ENCODE measurements around the gene ANXA11. TPM values are rescaled to one million over a fixed set of nuclear protein-coding genes. Genes with fewer than 3 reads are reported as not detected.
A peak's percentile ranks its signal among the peaks of the same experiment; 100 is the strongest.

The ANXA11 gene
- total RNA-seq, 1 donor from 2014 or later = 178 TPM

GRCh38 chr10:80163741-80164341 lies 41.5 kb downstream of the ANXA11 start:
- ChIA-PET POLR2A (no interaction called here), CTCF (no interaction called here)
- H3K36me3 Mint-ChIP-seq (ENCODE audit: low read depth) = peaks cover 93% of the 10 kb centered on the region
- ATAC-seq (ENCODE audit: low read depth) (no peak), DNase-seq (no peak)
- H3K27me3 Mint-ChIP-seq = no peaks in the 10 kb centered on the region
- intact Hi-C loops (cut with micrococcal nuclease) = no loop called here
- no peak overlapping the region for H3K4me3 Mint-ChIP-seq
- no peak for TF ChIP-seq CTCF (IDR thresholded peaks at IDR 0.05)
- no peaks in the 10 kb centered on the region for H3K9me3 Mint-ChIP-seq
- H3K4me1 Mint-ChIP-seq = peaks cover 9% of the 10 kb centered on the region
- H3K27ac Mint-ChIP-seq = no peak overlapping the region

- Mint-ChIP-seq H3K36me3 (ENCODE audit: low read depth) (peaks cover 98% of the 10 kb centered on the region), H3K27ac (no peak overlapping the region)
Observed at GRCh38 chr10:80161321-80162083, 43.8 kb downstream of the ANXA11 start.

GRCh38 chr10:80160361-80161320 lies 44.7 kb downstream of the ANXA11 start:
- Mint-ChIP-seq H3K4me1 (peaks cover 1% of the 10 kb centered on the region), H3K36me3 (ENCODE audit: low read depth) (peaks cover 98% of the 10 kb centered on the region), H3K4me3 (no peak overlapping the region), H3K27me3 (no peaks in the 10 kb centered on the region), H3K9me3 (no peaks in the 10 kb centered on the region), H3K27ac (peak overlapping the region; percentile 28)
- intact Hi-C loops (cut with micrococcal nuclease) = loop anchor here (2.0 kb wide), 1 partner anchor 14 kb away; no protein-coding TSS in a partner anchor
- no peak for TF ChIP-seq CTCF (IDR thresholded peaks at IDR 0.05)
- ATAC-seq (ENCODE audit: low read depth) (no peak), DNase-seq (no peak)
- POLR2A ChIA-PET = no interaction called here
- CTCF ChIA-PET = interaction anchor here (0.8 kb wide), 1 partner anchor 17 kb away, joined by 3 read pairs; no protein-coding TSS in a partner anchor

More at GRCh38 chr10:80161321-80162083, 43.8 kb downstream of the ANXA11 start:
- no peak for ATAC-seq (ENCODE audit: low read depth)
- Mint-ChIP-seq H3K27me3 (no peaks in the 10 kb centered on the region), H3K4me3 (no peak overlapping the region), H3K9me3 (no peaks in the 10 kb centered on the region), H3K4me1 (peaks cover 9% of the 10 kb centered on the region)
- DNase-seq = no peak
- intact Hi-C loops (cut with micrococcal nuclease) = loop anchor here (2.0 kb wide), 1 partner anchor 15 kb away; no protein-coding TSS in a partner anchor
- ChIA-PET POLR2A (no interaction called here), CTCF (interaction anchor here (0.8 to 1.7 kb wide), 3 partner anchors 18 to 42 kb away, joined by 3 to 6 read pairs (median 3); no protein-coding TSS in a partner anchor)
- no peak for TF ChIP-seq CTCF (IDR thresholded peaks at IDR 0.05)

- Mint-ChIP-seq H3K9me3 (no peaks in the 10 kb centered on the region), H3K27ac (peak overlapping the region; percentile 19), H3K4me1 (no peaks in the 10 kb centered on the region), H3K27me3 (no peaks in the 10 kb centered on the region), H3K4me3 (no peak overlapping the region), H3K36me3 (ENCODE audit: low read depth) (peaks cover 98% of the 10 kb centered on the region)
- ATAC-seq (ENCODE audit: low read depth) (no peak), DNase-seq (no peak)
- POLR2A ChIA-PET = no interaction called here
- intact Hi-C loops (cut with micrococcal nuclease) = no loop called here
- no peak for TF ChIP-seq CTCF (IDR thresholded peaks at IDR 0.05)
- CTCF ChIA-PET = interaction anchor here (1.2 kb wide), 1 partner anchor 28 kb away, joined by 3 read pairs; no protein-coding TSS in a partner anchor
Observed at GRCh38 chr10:80159166-80159873, 46.0 kb downstream of the ANXA11 start.

Measured in activated B cell treated with CpG ODN at 0.5 μM for 24 hours (primary cell).